ENCODE data around the gene SSNA1. TPM values are rescaled to one million over a fixed set of nuclear protein-coding genes. Genes with fewer than 3 reads are reported as not detected.
A peak's percentile ranks its signal among the peaks of the same experiment; 100 is the strongest.

The SSNA1 gene
- 10 to 100 TPM; 64.1 to 84.5 TPM for total RNA-seq

GRCh38 chr9:137188490-137189296 is at the start of gene SSNA1, which contains the start of gene ANAPC2:
Gene SSNA1 (plus strand): TSS chr9:137188676. CDS start chr9:137188727, 51 bp downstream.
Gene ANAPC2 (minus strand): TSS chr9:137188560. CDS start chr9:137188532, 28 bp downstream.
- H3K27ac Mint-ChIP-seq: peak within 1 kb of the TSS; percentile 89
- peak; percentile 87 to 89 for ATAC-seq (replicated peaks in 1 of 2)
- H3K9me3 Mint-ChIP-seq: no peaks in the 10 kb centered on the region
- H3K4me3 Mint-ChIP-seq: peak within 1 kb of the TSS; percentile 93 to 94
- H3K36me3 Mint-ChIP-seq (ENCODE audit: insufficient read depth in 2 of 2): peaks cover 3 to 4% of the 10 kb centered on the region in 2 donors
- peaks cover 42% of the 10 kb centered on the region for H3K4me1 Mint-ChIP-seq (ENCODE audit: low read depth)
- DNase-seq: peak; percentile 95 to 98
- H3K27me3 Mint-ChIP-seq (ENCODE audit: low read depth): no peaks in the 10 kb centered on the region

- H3K9me3 Mint-ChIP-seq: no peaks in the 10 kb centered on the region
- peaks cover 67% of the 10 kb centered on the region for H3K27me3 Mint-ChIP-seq (ENCODE audit: low read depth)
- H3K36me3 Mint-ChIP-seq (ENCODE audit: insufficient read depth in 2 of 2): no peaks in the 10 kb centered on the region
- no peak within 1 kb of the TSS for H3K27ac Mint-ChIP-seq
- peaks cover 11% of the 10 kb centered on the region for H3K4me1 Mint-ChIP-seq (ENCODE audit: low read depth)
- no peak within 1 kb of the TSS for H3K4me3 Mint-ChIP-seq
- peak; percentile 61 to 67 for ATAC-seq (replicated peaks in 1 of 2)
- DNase-seq: peak; percentile 43 to 48
Observed at GRCh38 chr9:137138722-137139467, 49.6 kb upstream of the SSNA1 start, which contains the start of gene GRIN1. Gene GRIN1 (plus strand): TSS chr9:137139154. CDS start chr9:137139487, 333 bp downstream.

GRCh38 chr9:137139468-137140150 is 48.9 kb upstream of the SSNA1 start:
- ATAC-seq (replicated peaks in 1 of 2): no peak
- Mint-ChIP-seq H3K4me3 (no peak overlapping the region), H3K9me3 (no peaks in the 10 kb centered on the region), H3K36me3 (ENCODE audit: insufficient read depth in 2 of 2) (no peaks in the 10 kb centered on the region), H3K27me3 (ENCODE audit: low read depth) (peaks cover 65% of the 10 kb centered on the region), H3K27ac (no peak overlapping the region), H3K4me1 (ENCODE audit: low read depth) (peaks cover 11% of the 10 kb centered on the region)
- no peak for DNase-seq

GRCh38 chr9:137140151-137141012 is 48.1 kb upstream of the SSNA1 start:
- Mint-ChIP-seq H3K4me1 (ENCODE audit: low read depth) (peaks cover 11% of the 10 kb centered on the region), H3K4me3 (no peak overlapping the region), H3K36me3 (ENCODE audit: insufficient read depth in 2 of 2) (no peaks in the 10 kb centered on the region), H3K27ac (no peak overlapping the region), H3K27me3 (ENCODE audit: low read depth) (peaks cover 60% of the 10 kb centered on the region), H3K9me3 (no peaks in the 10 kb centered on the region)
- ATAC-seq (replicated peaks in 1 of 2) (no peak), DNase-seq (no peak)

GRCh38 chr9:137141050-137141810 is 47.2 kb upstream of the SSNA1 start:
- no peak for ATAC-seq (replicated peaks in 1 of 2)
- Mint-ChIP-seq H3K4me3 (no peak overlapping the region), H3K27ac (no peak overlapping the region), H3K9me3 (no peaks in the 10 kb centered on the region), H3K27me3 (ENCODE audit: low read depth) (peaks cover 52% of the 10 kb centered on the region), H3K36me3 (ENCODE audit: insufficient read depth in 2 of 2) (no peaks in the 10 kb centered on the region), H3K4me1 (ENCODE audit: low read depth) (peaks cover 11% of the 10 kb centered on the region)
- DNase-seq: no peak

- H3K4me3 Mint-ChIP-seq: no peak overlapping the region
- ATAC-seq (replicated peaks in 1 of 2): no peak
- no peak overlapping the region for H3K27ac Mint-ChIP-seq
- peaks cover 11% of the 10 kb centered on the region for H3K4me1 Mint-ChIP-seq (ENCODE audit: low read depth)
- H3K9me3 Mint-ChIP-seq: no peaks in the 10 kb centered on the region
- no peaks in the 10 kb centered on the region for H3K36me3 Mint-ChIP-seq (ENCODE audit: insufficient read depth in 2 of 2)
- DNase-seq: no peak
- peaks cover 48% of the 10 kb centered on the region for H3K27me3 Mint-ChIP-seq (ENCODE audit: low read depth)
Observed at GRCh38 chr9:137141976-137142936, 46.2 kb upstream of the SSNA1 start.

- Mint-ChIP-seq H3K4me3 (no peak overlapping the region), H3K36me3 (ENCODE audit: insufficient read depth in 2 of 2) (no peaks in the 10 kb centered on the region), H3K27me3 (ENCODE audit: low read depth) (peaks cover 37% of the 10 kb centered on the region), H3K27ac (no peak overlapping the region), H3K9me3 (no peaks in the 10 kb centered on the region), H3K4me1 (ENCODE audit: low read depth) (peaks cover 2% of the 10 kb centered on the region)
- DNase-seq: no peak
- ATAC-seq (replicated peaks in 1 of 2): no peak
Observed at GRCh38 chr9:137143459-137143858, 45.0 kb upstream of the SSNA1 start.

GRCh38 chr9:137145731-137146526 is 42.5 kb upstream of the SSNA1 start:
- no peak overlapping the region for H3K4me3 Mint-ChIP-seq
- no peak for ATAC-seq (replicated peaks in 1 of 2)

GRCh38 chr9:137146527-137146918 is 42.0 kb upstream of the SSNA1 start:
- Mint-ChIP-seq H3K27ac (no peak overlapping the region), H3K4me3 (no peak overlapping the region), H3K27me3 (ENCODE audit: low read depth) (peaks cover 17% of the 10 kb centered on the region), H3K36me3 (ENCODE audit: insufficient read depth in 2 of 2) (no peaks in the 10 kb centered on the region), H3K4me1 (ENCODE audit: low read depth) (peaks cover 6% of the 10 kb centered on the region), H3K9me3 (no peaks in the 10 kb centered on the region)
- ATAC-seq (replicated peaks in 1 of 2): no peak
- no peak for DNase-seq

More at GRCh38 chr9:137145731-137146526, 42.5 kb upstream of the SSNA1 start:
- Mint-ChIP-seq H3K27ac (no peak overlapping the region), H3K9me3 (no peaks in the 10 kb centered on the region), H3K4me1 (ENCODE audit: low read depth) (peaks cover under 1% of the 10 kb centered on the region), H3K27me3 (ENCODE audit: low read depth) (peaks cover 17% of the 10 kb centered on the region), H3K36me3 (ENCODE audit: insufficient read depth in 2 of 2) (no peaks in the 10 kb centered on the region)
- no peak for DNase-seq

- Mint-ChIP-seq H3K9me3 (no peaks in the 10 kb centered on the region), H3K4me1 (ENCODE audit: low read depth) (peaks cover 7% of the 10 kb centered on the region), H3K36me3 (ENCODE audit: insufficient read depth in 2 of 2) (no peaks in the 10 kb centered on the region), H3K27ac (no peak overlapping the region), H3K27me3 (ENCODE audit: low read depth) (peaks cover 10% of the 10 kb centered on the region), H3K4me3 (no peak overlapping the region)
- ATAC-seq (replicated peaks in 1 of 2) (no peak), DNase-seq (no peak)
Observed at GRCh38 chr9:137147091-137147792, 41.2 kb upstream of the SSNA1 start.

Data from activated T-cell treated with anti-CD3 and anti-CD28 coated beads, Interleukin-2, amount 50 U/mL, for 72 hours (primary cell).